Panc1 (cell line): ENCODE data around the gene PHC1. TPM values are rescaled to one million over a fixed set of nuclear protein-coding genes. Genes with fewer than 3 reads are reported as not detected.

ENCODE experiments used
- ATAC-seq: fragments of 200-7000 bp; cut with Tn5 transposase; 2 replicates; pipeline ENCODE4 v1.9.1; 2020; ENCODE audit warnings: mild to moderate bottlenecking, moderate library complexity
- BruUV-seq: library from RNA; stranded (reverse); fragments of 400-500 nt; replicated peaks from 2 replicates; lab custom pipeline; 2021; lab: Mats Ljungman, UMichigan
- CTCF ChIA-PET: fragments of 300-600 bp; sonication (Branson Sonifier 250); formaldehyde crosslinking; loops from one replicate; lab custom pipeline; 2022; ENCODE audit warnings: antibody characterized with exemption; lab: Charles Lee
- POLR2A ChIA-PET: fragments of 300-600 bp; sonication (Branson Sonifier 250); formaldehyde crosslinking; loops from one replicate; lab custom pipeline; 2022; ENCODE audit warnings: antibody characterized with exemption; lab: Charles Lee
- DNase-seq: peaks from one replicate; pipeline ENCODE4 v3.0.0-alpha.2; 2010; ENCODE audit warnings: low read depth, low spot score
- H3K27ac ChIP-seq: 2 replicates; pipeline ENCODE4 v1.5.1; 2011; ENCODE audit warnings: mild to moderate bottlenecking, low read length, inconsistent platforms
- H3K27me3 ChIP-seq: fragments of 200-500 bp; sonication (Bioruptor generic); 2 replicates; pipeline ENCODE4 v1.6.0; 2014; ENCODE audit warnings: low read length, inconsistent platforms; ENCODE audit not compliant: control insufficient read depth, insufficient read depth
- H3K36me3 ChIP-seq: fragments of 200-500 bp; sonication (Bioruptor generic); 2 replicates; pipeline ENCODE4 v1.5.1; 2014; ENCODE audit warnings: inconsistent platforms, mild to moderate bottlenecking, low read length, moderate library complexity; ENCODE audit not compliant: control insufficient read depth, insufficient read depth
- H3K4me1 ChIP-seq: 2 replicates; pipeline ENCODE4 v1.5.1; 2011; ENCODE audit warnings: inconsistent platforms, mild to moderate bottlenecking, low read length, moderate library complexity; ENCODE audit not compliant: control insufficient read depth, insufficient read depth
- H3K4me3 ChIP-seq, 2 experiments: 2 replicates each; pipeline ENCODE4 v1.5.1; 2011 to 2012; ENCODE audit warnings: low read depth in 2 of 2, low read length in 2 of 2, mild to moderate bottlenecking in 2 of 2, inconsistent platforms in 1 of 2, moderate library complexity in 1 of 2
- H3K9me3 ChIP-seq: fragments of 200-500 bp; sonication (Bioruptor generic); 2 replicates; pipeline ENCODE4 v1.5.1; 2014; ENCODE audit warnings: low read depth, mild to moderate bottlenecking, inconsistent platforms, low read length, moderate library complexity; ENCODE audit not compliant: control insufficient read depth, insufficient read depth
- POLR2AphosphoS5 ChIP-seq: IDR thresholded peaks from 2 replicates; pipeline ENCODE4 v1.6.1; 2012; ENCODE audit warnings: mild to moderate bottlenecking, low read depth, low read length, moderate library complexity
- SIN3A ChIP-seq: IDR thresholded peaks from 2 replicates; pipeline ENCODE4 v1.6.1; 2012; ENCODE audit warnings: low read depth, mild to moderate bottlenecking, low read length, moderate library complexity, borderline replicate concordance; ENCODE audit not compliant: insufficient read depth
- TCF7L2 ChIP-seq: IDR thresholded peaks from 2 replicates; pipeline ENCODE4 v1.6.1; 2011; ENCODE audit warnings: mild to moderate bottlenecking, low read depth, low read length, inconsistent platforms
- in situ Hi-C: cut with HindIII; loops from 2 replicates; pipeline ENCODE4 v1.10.0; 2016; ENCODE audit warnings: low sequenced_read_pairs, low pct_unique_long_range_greater_than_20kb
- intact Hi-C: fragments of 100-400 bp; cut with micrococcal nuclease; formaldehyde crosslinking; loops from one replicate; pipeline ENCODE4 v1.10.0; 2022; ENCODE audit not compliant: unreplicated experiment
- total RNA-seq: library from RNA; stranded (reverse); gene quantifications from one replicate; pipeline ENCODE4 v1.2.1, GENCODE V29; 2021; ENCODE audit not compliant: unreplicated experiment
- TF ChIP-seq, protein P1 (sequence below): fragments of 450-650 bp; IDR thresholded peaks from 2 replicates; pipeline ENCODE4 v1.5.1; 2017; ENCODE audit warnings: mild to moderate bottlenecking
- TF ChIP-seq, protein P2 (sequence below), 2 experiments: IDR thresholded peaks; 2 replicates each; pipeline ENCODE4 v1.6.1; 2011 to 2012; ENCODE audit warnings: low read depth in 2 of 2, control low read depth in 1 of 2, low read length in 1 of 2, mild to moderate bottlenecking in 1 of 2, moderate library complexity in 1 of 2; ENCODE audit not compliant: insufficient read depth in 1 of 2

Gene PHC1
- total RNA-seq, 1 experiment from 2014 or later: 15.6 TPM

DNA sequence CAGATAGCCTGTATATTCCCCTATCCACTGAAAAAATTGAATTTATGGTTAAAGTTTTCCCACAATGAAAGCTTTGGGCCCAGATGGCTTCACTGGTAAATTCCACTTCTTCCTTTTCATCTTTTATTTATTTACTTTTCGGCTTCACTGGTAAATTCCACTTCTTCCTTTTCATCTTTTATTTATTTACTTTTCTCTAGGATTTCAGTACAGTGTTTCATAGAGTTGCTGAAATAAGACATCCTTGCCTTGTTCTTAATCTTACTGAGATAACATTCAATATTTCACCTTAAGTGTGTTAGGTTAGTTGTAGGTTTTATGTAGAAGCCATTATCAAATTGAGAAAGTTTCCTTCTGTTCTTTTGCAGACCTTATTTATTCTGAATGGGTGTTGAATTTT lies 56.1 kb downstream of the PHC1 start:
- intact Hi-C loops: no loop called here
- BruUV-seq: no TSS peak
- H3K27me3 ChIP-seq: no peaks in the 10 kb centered on the region
- no peak for DNase-seq
- ChIA-PET POLR2A (no interaction called here), CTCF (interaction anchor here (0.6 kb wide), 1 partner anchor 272 kb away, joined by 3 read pairs; the partner anchor contains the start of gene RIMKLB)
- no peaks in the 10 kb centered on the region for H3K36me3 ChIP-seq
- no peak for ATAC-seq
- no peak overlapping the region for H3K4me3 ChIP-seq
- no peaks in the 10 kb centered on the region for H3K9me3 ChIP-seq
- no peaks in the 10 kb centered on the region for H3K4me1 ChIP-seq
- in situ Hi-C loops: no loop called here
- no peak overlapping the region for H3K27ac ChIP-seq
- TF ChIP-seq, protein P1, sequence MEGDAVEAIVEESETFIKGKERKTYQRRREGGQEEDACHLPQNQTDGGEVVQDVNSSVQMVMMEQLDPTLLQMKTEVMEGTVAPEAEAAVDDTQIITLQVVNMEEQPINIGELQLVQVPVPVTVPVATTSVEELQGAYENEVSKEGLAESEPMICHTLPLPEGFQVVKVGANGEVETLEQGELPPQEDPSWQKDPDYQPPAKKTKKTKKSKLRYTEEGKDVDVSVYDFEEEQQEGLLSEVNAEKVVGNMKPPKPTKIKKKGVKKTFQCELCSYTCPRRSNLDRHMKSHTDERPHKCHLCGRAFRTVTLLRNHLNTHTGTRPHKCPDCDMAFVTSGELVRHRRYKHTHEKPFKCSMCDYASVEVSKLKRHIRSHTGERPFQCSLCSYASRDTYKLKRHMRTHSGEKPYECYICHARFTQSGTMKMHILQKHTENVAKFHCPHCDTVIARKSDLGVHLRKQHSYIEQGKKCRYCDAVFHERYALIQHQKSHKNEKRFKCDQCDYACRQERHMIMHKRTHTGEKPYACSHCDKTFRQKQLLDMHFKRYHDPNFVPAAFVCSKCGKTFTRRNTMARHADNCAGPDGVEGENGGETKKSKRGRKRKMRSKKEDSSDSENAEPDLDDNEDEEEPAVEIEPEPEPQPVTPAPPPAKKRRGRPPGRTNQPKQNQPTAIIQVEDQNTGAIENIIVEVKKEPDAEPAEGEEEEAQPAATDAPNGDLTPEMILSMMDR: no peak
- peak; percentile 92 for TF ChIP-seq TCF7L2
- TF ChIP-seq SIN3A: no peak
- TF ChIP-seq, protein P2, sequence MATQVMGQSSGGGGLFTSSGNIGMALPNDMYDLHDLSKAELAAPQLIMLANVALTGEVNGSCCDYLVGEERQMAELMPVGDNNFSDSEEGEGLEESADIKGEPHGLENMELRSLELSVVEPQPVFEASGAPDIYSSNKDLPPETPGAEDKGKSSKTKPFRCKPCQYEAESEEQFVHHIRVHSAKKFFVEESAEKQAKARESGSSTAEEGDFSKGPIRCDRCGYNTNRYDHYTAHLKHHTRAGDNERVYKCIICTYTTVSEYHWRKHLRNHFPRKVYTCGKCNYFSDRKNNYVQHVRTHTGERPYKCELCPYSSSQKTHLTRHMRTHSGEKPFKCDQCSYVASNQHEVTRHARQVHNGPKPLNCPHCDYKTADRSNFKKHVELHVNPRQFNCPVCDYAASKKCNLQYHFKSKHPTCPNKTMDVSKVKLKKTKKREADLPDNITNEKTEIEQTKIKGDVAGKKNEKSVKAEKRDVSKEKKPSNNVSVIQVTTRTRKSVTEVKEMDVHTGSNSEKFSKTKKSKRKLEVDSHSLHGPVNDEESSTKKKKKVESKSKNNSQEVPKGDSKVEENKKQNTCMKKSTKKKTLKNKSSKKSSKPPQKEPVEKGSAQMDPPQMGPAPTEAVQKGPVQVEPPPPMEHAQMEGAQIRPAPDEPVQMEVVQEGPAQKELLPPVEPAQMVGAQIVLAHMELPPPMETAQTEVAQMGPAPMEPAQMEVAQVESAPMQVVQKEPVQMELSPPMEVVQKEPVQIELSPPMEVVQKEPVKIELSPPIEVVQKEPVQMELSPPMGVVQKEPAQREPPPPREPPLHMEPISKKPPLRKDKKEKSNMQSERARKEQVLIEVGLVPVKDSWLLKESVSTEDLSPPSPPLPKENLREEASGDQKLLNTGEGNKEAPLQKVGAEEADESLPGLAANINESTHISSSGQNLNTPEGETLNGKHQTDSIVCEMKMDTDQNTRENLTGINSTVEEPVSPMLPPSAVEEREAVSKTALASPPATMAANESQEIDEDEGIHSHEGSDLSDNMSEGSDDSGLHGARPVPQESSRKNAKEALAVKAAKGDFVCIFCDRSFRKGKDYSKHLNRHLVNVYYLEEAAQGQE (IDR thresholded peaks at IDR 0.05; ENCODE audit: insufficient read depth in 1 of 2, low read depth in 2 of 2, low read length in 1 of 2): no peak
- no peak for TF ChIP-seq POLR2AphosphoS5

DNA sequence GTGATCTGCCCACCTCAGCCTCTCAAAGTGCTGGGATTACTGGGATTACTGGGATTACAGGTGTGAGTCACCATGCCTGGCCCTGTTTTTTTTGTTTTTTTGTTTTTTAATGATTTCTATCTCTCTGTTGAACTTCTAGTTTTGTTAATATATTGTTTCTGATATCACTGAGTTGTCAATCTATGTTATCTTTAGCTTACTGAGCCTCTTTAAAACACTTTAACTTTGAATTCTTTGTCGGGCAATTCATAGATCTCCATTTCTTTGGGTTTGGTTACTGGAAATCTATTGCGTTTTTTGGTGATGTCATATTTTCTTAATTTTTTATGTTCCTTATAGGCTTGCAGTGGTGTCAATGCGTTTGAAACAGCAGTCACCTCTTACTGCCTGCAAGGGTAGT lies 65.8 kb downstream of the PHC1 start:
- in situ Hi-C loops (no loop called here), intact Hi-C loops (no loop called here)
- CTCF ChIA-PET: no interaction called here
- Histone ChIP-seq H3K4me1 (no peaks in the 10 kb centered on the region), H3K4me3 (no peak overlapping the region), H3K9me3 (no peaks in the 10 kb centered on the region), H3K27ac (no peak overlapping the region), H3K27me3 (no peaks in the 10 kb centered on the region), H3K36me3 (no peaks in the 10 kb centered on the region)
- DNase-seq (no peak), ATAC-seq (no peak)
- POLR2A ChIA-PET: no interaction called here
- TF ChIP-seq, protein P2 (IDR thresholded peaks at IDR 0.05; ENCODE audit: insufficient read depth in 1 of 2, low read depth in 2 of 2, low read length in 1 of 2): no peak
- TF ChIP-seq TCF7L2 (no peak), POLR2AphosphoS5 (no peak)
- TF ChIP-seq, protein P1: no peak
- BruUV-seq: no TSS peak
